HepG2 (cell line): ENCODE data around the gene GOLPH3. TPM values are rescaled to one million over a fixed set of nuclear protein-coding genes. Genes with fewer than 3 reads are reported as not detected.

Experiments
- ATAC-seq: fragments of 200-7000 bp; cut with Tn5 transposase; 3 replicates; pipeline ENCODE4 v1.9.1; 2020; ENCODE audit warnings: mild to moderate bottlenecking, moderate library complexity
- BruUV-seq: library from RNA; stranded (reverse); fragments of 400-500 nt; replicated peaks from 2 replicates; lab custom pipeline; 2021; lab: Mats Ljungman, UMichigan
- CTCF ChIA-PET: fragments of 300-600 bp; formaldehyde crosslinking; extraction: SDS; loops from one replicate; lab custom pipeline; 2021; ENCODE audit warnings: low total read pairs, inconsistent platforms, low intra/inter-chr PET ratio; lab: Yijun Ruan, JAX
- POLR2A ChIA-PET: fragments of 350-600 bp; sonication (Branson Sonifier 250); formaldehyde crosslinking; loops from one replicate; lab custom pipeline; 2020; ENCODE audit warnings: antibody characterized with exemption, inconsistent platforms; lab: Yijun Ruan, JAX
- DNase-seq: peaks from one replicate; pipeline ENCODE4 v3.0.0-alpha.2; 2015; ENCODE audit warnings: low spot score
- FAIRE-seq: peaks from 3 replicates; lab custom pipeline; 2011; peaks lifted over from hg19 to GRCh38; lab: Jason Lieb, UNC
- H2AFZ ChIP-seq: one replicate; pipeline ENCODE4 v1.6.1; 2011; ENCODE audit warnings: low read length, inconsistent platforms
- H3K27ac ChIP-seq: fragments of 300-600 bp; 3 replicates; pipeline ENCODE4 v1.8.0; 2011; ENCODE audit warnings: mixed run types, mild to moderate bottlenecking, mixed read lengths, low read length, inconsistent platforms; ENCODE audit not compliant: insufficient read depth; ENCODE audit errors: extremely low read length
- H3K27me3 ChIP-seq, 2 experiments: fragments of 200-600 bp in 1 of 2; 2 replicates in 1 of 2; 3 replicates in 1 of 2; pipeline versions ENCODE4 v1.6.0 to v1.8.0; 2011; ENCODE audit warnings: low read length in 2 of 2, mild to moderate bottlenecking in 2 of 2, moderate library complexity in 2 of 2, inconsistent platforms in 1 of 2; ENCODE audit not compliant: insufficient read depth in 2 of 2, control insufficient read depth in 1 of 2
- H3K36me3 ChIP-seq, 2 experiments: fragments of 200-600 bp in 1 of 2; replicated peaks in 1 of 2; 2 replicates in 1 of 2; 3 replicates in 1 of 2; pipeline versions ENCODE4 v1.5.1 to v1.8.0; 2011; ENCODE audit warnings: low read length in 2 of 2, inconsistent platforms in 1 of 2; ENCODE audit not compliant: insufficient read depth in 2 of 2, control insufficient read depth in 1 of 2
- H3K4me1 ChIP-seq: 2 replicates; pipeline ENCODE4 v1.5.1; 2012; ENCODE audit warnings: low read length, inconsistent platforms; ENCODE audit not compliant: insufficient read depth
- H3K4me2 ChIP-seq: 2 replicates; pipeline ENCODE4 v1.6.0; 2011; ENCODE audit warnings: low read depth, low read length, inconsistent platforms
- H3K4me3 ChIP-seq, 3 experiments: fragments of 200-600 bp in 1 of 3; sonication (generic), shearing (Covaris generic) in 1 of 3; replicated peaks in 1 of 3; 2 replicates each; pipeline ENCODE4 v1.5.1; 2011 to 2016; ENCODE audit warnings: low read length in 3 of 3, inconsistent platforms in 2 of 3, low read depth in 2 of 3, mild to moderate bottlenecking in 2 of 3, control low read depth in 1 of 3, mixed read lengths in 1 of 3; ENCODE audit not compliant: insufficient read depth in 1 of 3
- H3K79me2 ChIP-seq: one replicate; pipeline ENCODE4 v1.6.1; 2011; ENCODE audit warnings: low read length, inconsistent platforms; ENCODE audit not compliant: insufficient read depth
- H3K9ac ChIP-seq: 2 replicates; pipeline ENCODE4 v1.6.0; 2011; ENCODE audit warnings: mild to moderate bottlenecking, low read depth, low read length, inconsistent platforms; ENCODE audit not compliant: insufficient read depth
- H3K9me3 ChIP-seq: 2 replicates; pipeline ENCODE4 v1.5.1; 2012; ENCODE audit warnings: mild to moderate bottlenecking, low read length
- H4K20me1 ChIP-seq: 2 replicates; pipeline ENCODE4 v1.6.0; 2011; ENCODE audit warnings: inconsistent platforms, mild to moderate bottlenecking, low read length, moderate library complexity; ENCODE audit not compliant: insufficient read depth
- HIC2 ChIP-seq: sonication (generic); formaldehyde crosslinking; IDR thresholded peaks from 2 replicates; pipeline ENCODE4 v1.9.0; 2022; ENCODE audit warnings: low read depth, missing genetic modification reagents
- RBM22 ChIP-seq: fragments of 200-400 bp; formaldehyde crosslinking; optimal IDR thresholded peaks from 2 replicates; pipeline ENCODE3; 2017; ENCODE audit warnings: mild to moderate bottlenecking, low read length, moderate library complexity
- ZNF616 ChIP-seq: sonication (generic); formaldehyde crosslinking; IDR thresholded peaks from 2 replicates; pipeline ENCODE4 v1.5.0; 2020; ENCODE audit warnings: low read depth, mild to moderate bottlenecking, missing genetic modification reagents
- ZNF879 ChIP-seq: sonication (generic); formaldehyde crosslinking; IDR thresholded peaks from 2 replicates; pipeline ENCODE4 v1.8.1; 2023; ENCODE audit warnings: missing genetic modification reagents
- WGBS: methylation state at CpG from one replicate; pipeline ENCODE4 v1.1.6; 2017; ENCODE audit warnings: low lambda C conversion rate; 5-methylcytosine and 5-hydroxymethylcytosine counted together
- in situ Hi-C: cut with HindIII; loops from 2 replicates; pipeline ENCODE4 v1.10.0; 2017; ENCODE audit warnings: low pct_unique_long_range_greater_than_20kb; ENCODE audit not compliant: extremely low pct_ligation_motif_present
- intact Hi-C: fragments of 100-400 bp; cut with micrococcal nuclease; formaldehyde crosslinking; loops from one replicate; pipeline ENCODE4 v1.10.0; 2022; ENCODE audit not compliant: unreplicated experiment
- polyA plus RNA-seq, 8 experiments: library from polyadenylated mRNA; depleted of rRNA in 3 of 8; stranded (reverse) in 7 of 8; unstranded in 1 of 8; fragments of >200 nt; fragmentation: Illumina TruSeq in 4 of 8; extraction: Trizol in 4 of 8; gene quantifications; 2 replicates each; pipeline versions ENCODE4 v1.2.1 to v1.2.3, GENCODE V29; 2011 to 2016; ENCODE audit warnings: low read depth in 4 of 8, missing spikeins in 1 of 8, mixed read lengths in 1 of 8; ENCODE audit not compliant: insufficient read depth in 1 of 8
- total RNA-seq, 5 experiments: library from RNA; depleted of rRNA; stranded (reverse); fragments of >200 nt; fragmentation: Illumina TruSeq; extraction: Trizol; gene quantifications; 2 replicates each; pipeline ENCODE4 v1.2.3, GENCODE V29; 2016; ENCODE audit warnings: low read depth in 1 of 5

GOLPH3 gene
- total and polyA plus RNA-seq, 2 of the 13 experiments (the other 11 are each of a cell fraction or from before 2014, with no cell fraction given): 59.5 to 84.5 TPM

DNA sequence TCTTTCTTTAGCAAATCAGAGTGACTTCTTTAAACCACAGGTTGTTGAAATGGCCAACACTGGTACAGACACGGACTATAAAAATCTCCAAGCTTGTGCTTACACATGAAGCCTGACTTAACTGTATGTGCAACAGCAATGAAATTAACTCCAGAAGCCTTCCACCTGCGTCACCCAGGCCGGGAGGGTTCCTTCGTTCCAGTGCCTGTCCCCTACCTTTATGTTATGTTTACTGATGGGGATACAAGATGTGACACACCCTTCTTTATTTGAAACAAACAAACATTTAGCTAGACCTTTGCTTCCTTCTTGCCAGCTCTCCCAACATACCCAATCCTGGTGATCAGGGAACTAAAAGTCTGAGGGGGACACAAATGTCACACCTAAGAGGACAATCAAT, 66.0 kb downstream of the GOLPH3 start:
- Histone ChIP-seq H3K27ac (no peak overlapping the region), H3K4me1 (no peaks in the 10 kb centered on the region), H3K4me2 (no peak overlapping the region), H3K9me3 (no peaks in the 10 kb centered on the region), H3K4me3 (no peak overlapping the region)
- no peak for DNase-seq
- no peak for FAIRE-seq
- no TSS peak for BruUV-seq
- in situ Hi-C loops: no loop called here
- CTCF ChIA-PET: no interaction called here
- TF ChIP-seq RBM22 (peak; percentile 54), HIC2 (CRISPR knock-in tag) (no peak)
- TF ChIP-seq, all 625 proteins: peak for 1
- POLR2A ChIA-PET: no interaction called here
- Histone ChIP-seq H3K36me3 (peaks cover 22 to 76% of the 10 kb centered on the region in 2 experiments), H2AFZ (no peak overlapping the region), H3K79me2 (no peaks in the 10 kb centered on the region), H3K9ac (no peak overlapping the region), H4K20me1 (no peaks in the 10 kb centered on the region), H3K27me3 (no peaks in the 10 kb centered on the region)
- WGBS: 98% methylated on average over 4 of the region's 4 CpGs
- no peak for ATAC-seq
- intact Hi-C loops: no loop called here

GRCh38 chr5:32107291-32107690, 66.8 kb downstream of the GOLPH3 start:
- H3K27me3 ChIP-seq: no peaks in the 10 kb centered on the region
- TF ChIP-seq RBM22 (peak; percentile 77), ZNF879 (CRISPR knock-in tag) (no peak), ZNF616 (no peak)
- ATAC-seq: no peak
- H3K79me2 ChIP-seq: no peaks in the 10 kb centered on the region
- H3K9me3 ChIP-seq: no peaks in the 10 kb centered on the region
- ChIA-PET CTCF (no interaction called here), POLR2A (no interaction called here)
- FAIRE-seq: no peak
- no peak overlapping the region for H2AFZ ChIP-seq
- no peak overlapping the region for H3K4me2 ChIP-seq
- no peaks in the 10 kb centered on the region for H3K4me1 ChIP-seq
- no peak overlapping the region for H3K4me3 ChIP-seq
- no peak for DNase-seq
- BruUV-seq: no TSS peak
- WGBS: 95% methylated on average over 4 of the region's 4 CpGs
- in situ Hi-C loops (no loop called here), intact Hi-C loops (no loop called here)
- H3K36me3 ChIP-seq: peaks cover 24 to 78% of the 10 kb centered on the region in 2 experiments
- no peak overlapping the region for H3K27ac ChIP-seq
- H3K9ac ChIP-seq: no peak overlapping the region
- no peaks in the 10 kb centered on the region for H4K20me1 ChIP-seq
